GM19324 (cell line): ENCODE data around the gene VAV1.
A peak's percentile ranks its signal among the peaks of the same experiment; 100 is the strongest.

Experiments
- ATAC-seq: cut with Tn5 transposase; IDR thresholded peaks from one replicate; pipeline ENCODE4 v1.9.1; 2021; ENCODE audit warnings: mild to moderate bottlenecking, moderate library complexity; ENCODE audit not compliant: unreplicated experiment, low FRiP score

The VAV1 gene, protein sequence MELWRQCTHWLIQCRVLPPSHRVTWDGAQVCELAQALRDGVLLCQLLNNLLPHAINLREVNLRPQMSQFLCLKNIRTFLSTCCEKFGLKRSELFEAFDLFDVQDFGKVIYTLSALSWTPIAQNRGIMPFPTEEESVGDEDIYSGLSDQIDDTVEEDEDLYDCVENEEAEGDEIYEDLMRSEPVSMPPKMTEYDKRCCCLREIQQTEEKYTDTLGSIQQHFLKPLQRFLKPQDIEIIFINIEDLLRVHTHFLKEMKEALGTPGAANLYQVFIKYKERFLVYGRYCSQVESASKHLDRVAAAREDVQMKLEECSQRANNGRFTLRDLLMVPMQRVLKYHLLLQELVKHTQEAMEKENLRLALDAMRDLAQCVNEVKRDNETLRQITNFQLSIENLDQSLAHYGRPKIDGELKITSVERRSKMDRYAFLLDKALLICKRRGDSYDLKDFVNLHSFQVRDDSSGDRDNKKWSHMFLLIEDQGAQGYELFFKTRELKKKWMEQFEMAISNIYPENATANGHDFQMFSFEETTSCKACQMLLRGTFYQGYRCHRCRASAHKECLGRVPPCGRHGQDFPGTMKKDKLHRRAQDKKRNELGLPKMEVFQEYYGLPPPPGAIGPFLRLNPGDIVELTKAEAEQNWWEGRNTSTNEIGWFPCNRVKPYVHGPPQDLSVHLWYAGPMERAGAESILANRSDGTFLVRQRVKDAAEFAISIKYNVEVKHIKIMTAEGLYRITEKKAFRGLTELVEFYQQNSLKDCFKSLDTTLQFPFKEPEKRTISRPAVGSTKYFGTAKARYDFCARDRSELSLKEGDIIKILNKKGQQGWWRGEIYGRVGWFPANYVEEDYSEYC

DNA sequence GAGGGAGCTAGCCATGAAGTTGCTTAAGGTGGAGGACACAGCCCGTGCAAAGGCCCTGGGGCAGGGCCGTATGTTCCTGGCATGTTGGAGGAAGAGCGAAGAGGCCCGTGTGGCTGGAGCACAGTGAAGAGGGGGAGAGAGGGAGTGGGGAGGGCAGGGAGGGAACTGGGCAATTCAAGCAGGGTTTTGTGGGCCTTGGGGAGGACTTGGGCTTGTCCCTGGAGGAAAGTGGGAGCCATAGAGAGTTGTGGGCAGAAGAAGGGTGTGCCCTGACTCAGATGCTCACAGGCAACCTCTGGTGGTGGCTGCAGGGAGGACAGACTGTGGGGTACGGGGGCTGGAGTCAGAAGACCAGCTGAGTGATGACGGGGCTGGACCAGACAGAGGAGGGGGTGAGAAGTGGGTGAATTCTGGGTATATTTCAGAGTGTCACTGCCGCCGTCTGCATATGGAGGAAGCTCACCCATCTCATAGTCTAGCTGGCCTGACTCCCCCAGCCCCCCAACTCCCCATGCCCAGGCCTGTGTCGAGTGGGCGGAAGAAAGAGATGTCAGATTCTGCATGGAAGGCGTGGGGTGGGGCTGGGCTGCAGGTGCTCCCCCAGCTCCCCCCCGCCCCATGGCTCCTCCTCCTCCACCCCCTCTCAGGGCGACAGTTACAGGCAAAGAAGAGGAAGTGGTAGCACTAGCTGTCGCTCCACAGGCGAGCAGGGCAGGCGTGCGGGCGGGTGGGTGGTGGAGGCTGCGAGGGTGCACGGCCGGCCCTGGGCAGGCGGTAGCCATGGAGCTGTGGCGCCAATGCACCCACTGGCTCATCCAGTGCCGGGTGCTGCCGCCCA, at the start of gene VAV1:
TSS of gene VAV1 (plus strand) at position 681 of the 838 bp plus-strand sequence. CDS start at position 781, 100 bp downstream.
- ATAC-seq, result peak; percentile 41

DNA sequence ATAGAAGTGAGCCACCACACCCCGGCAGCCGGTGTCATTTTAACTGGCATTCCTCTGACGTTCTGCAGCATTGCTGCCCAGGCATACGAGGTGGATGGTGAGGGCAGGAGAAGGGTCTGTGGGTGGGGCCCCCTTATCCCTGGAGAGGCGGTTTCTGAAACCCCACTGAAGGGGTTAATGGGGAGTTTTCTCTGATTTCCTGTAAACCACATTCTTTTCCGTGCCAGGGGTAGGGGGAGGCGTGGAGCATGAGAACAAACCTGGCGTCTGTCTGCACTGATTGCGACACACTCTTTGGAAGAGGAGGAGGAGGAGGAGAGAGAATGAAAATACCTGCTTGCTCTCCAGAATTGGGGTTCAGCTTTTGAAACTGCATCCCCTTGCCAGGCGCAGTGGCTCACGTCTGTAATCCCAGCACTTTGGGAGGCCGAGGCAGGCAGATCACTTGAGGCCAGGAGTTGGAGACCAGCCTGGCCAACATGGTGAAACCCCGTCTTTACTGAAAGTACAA, 49.3 kb upstream of the VAV1 start:
- no peak for ATAC-seq

DNA sequence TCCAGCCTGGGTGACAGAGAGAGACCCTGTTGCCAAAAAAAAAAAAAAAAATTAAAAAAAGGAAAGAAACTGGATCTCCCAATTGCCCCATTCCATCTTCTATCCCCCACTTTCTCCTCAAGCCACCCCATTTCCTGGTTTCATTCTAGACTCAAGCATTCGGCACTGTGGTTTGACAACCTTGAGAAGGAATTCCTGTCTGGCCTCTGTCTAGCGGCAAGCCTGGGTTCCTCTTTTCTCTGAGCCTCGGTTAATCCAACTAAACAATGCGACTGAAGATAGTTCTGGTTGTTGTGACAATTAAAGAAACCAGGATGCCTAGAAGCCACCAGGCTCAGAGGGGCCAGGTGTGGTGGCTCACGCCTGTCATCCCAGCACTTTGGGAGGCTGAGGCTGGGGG, 48.8 kb upstream of the VAV1 start:
- no peak for ATAC-seq

DNA sequence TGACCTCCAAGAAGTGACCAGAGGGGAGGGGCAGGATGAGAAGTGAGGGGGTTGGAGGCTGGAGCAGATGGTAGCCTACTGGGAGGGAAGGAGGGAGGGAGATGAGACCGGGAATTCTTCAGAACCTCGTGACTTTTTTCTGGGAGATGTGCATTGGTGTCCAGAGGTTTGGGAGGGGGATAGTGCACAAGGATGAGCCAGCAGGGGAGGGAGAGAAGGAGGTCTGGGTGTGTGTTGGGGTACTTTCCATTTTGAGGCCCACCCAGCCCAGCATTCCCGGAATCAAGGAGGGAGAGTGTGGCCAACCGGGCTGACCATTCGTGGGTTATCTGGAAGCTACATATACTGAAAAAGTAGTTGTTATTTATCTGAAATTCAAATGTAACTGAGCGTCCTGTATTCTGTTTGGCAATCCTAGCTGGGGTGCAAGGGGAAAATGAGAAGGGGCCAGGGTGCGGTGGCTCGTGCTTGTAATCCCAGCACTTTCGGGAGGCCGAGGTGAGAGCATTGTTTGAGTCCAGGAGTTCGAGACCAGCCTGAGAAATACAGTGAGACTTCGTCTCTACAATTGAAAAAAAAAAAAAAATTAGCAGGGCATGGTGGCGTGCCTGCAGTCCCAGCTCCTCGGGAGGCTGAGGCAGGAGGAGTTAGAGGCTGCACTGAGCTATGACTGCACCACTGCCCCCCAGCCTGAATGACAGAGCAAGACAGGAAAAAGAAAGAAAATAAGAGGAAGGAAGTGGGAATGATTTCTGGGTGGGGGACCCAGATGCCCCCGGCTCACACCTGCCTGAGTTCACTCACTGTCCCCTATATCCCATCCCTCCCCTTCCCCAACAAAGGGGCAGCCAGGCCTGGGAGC, 47.6 kb upstream of the VAV1 start:
- ATAC-seq, result no peak

DNA sequence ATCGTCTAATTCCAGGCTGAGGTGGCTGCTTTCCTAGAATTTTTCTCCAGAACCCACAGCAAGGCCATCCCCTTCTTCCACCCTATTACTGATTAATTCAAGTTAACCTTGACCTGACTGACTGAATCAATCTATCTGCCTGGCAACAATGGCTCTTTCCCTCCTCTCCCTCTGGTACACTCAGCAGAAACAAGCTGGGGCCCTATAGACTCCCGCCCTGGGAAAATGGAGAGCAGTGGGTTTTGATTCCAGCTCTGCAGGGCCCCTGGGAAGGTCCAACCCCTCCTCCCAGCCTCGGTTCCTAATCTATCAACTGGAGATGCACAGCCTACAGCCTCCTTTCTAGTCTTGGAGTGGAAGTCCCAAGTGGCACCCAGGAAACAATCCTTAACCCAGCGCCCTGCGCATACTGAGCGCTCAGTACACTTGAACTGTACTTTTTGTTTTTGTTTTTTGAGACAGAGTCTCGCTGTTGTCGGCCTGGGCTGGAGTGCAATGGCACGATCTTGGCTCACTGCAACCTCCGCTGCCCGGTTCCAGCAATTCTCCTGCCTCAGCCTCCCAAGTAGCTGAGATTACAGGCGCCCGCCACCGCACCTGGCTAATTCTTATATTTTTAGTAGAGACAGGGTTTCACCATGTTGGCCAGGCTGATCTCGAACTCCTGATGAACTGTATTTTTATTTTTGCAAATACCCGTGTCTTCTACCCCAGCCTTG, 46.8 kb upstream of the VAV1 start:
- ATAC-seq, result no peak

DNA sequence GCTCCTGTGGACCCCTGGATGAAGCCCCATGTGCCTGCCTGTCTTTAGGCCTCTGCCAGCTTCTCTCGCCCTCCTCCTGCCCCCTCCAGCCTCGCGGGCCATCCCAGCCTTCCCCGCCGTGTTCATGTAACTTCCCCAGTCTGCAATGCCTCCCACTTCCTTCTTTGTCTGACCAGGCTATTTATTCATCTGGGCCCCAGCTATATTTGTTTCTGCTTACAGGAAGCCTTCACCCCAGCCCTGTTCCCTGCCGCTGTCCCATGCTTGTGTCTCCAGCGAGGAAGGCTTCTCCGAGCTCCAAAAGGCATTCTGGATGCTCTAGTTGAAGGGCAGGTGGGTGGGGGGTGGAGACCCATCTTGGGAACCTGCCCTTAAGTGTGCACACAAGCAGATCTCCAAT, 44.2 kb upstream of the VAV1 start:
- ATAC-seq, result no peak

DNA sequence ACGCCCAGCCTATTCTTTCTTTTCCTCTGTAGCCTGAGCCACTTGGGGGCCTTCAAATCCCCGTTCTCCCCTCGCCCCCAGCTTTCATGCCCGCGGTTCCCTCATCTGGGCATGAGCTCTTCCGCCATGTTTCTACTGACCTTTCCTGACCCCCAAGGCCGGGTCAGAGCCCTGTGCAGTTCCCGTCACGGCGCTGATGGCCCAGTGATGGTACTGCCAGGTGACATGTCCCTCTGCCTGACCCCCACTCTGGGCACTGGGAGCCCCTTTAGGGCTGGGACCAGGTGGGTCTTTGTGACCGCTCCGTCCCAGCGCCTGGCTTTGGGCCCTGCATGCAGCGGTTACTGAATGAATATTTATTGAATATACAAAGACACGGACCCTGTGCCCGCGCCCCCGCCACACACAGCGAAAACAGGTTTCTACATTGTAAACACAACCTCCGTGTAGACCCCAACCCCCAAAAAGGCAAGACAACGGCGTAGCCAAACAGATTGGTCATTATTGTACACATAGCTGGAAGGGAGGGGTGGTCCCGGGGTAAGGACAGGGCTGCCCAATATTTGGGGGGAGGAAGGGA, 42.8 kb upstream of the VAV1 start:
- ATAC-seq, result no peak

DNA sequence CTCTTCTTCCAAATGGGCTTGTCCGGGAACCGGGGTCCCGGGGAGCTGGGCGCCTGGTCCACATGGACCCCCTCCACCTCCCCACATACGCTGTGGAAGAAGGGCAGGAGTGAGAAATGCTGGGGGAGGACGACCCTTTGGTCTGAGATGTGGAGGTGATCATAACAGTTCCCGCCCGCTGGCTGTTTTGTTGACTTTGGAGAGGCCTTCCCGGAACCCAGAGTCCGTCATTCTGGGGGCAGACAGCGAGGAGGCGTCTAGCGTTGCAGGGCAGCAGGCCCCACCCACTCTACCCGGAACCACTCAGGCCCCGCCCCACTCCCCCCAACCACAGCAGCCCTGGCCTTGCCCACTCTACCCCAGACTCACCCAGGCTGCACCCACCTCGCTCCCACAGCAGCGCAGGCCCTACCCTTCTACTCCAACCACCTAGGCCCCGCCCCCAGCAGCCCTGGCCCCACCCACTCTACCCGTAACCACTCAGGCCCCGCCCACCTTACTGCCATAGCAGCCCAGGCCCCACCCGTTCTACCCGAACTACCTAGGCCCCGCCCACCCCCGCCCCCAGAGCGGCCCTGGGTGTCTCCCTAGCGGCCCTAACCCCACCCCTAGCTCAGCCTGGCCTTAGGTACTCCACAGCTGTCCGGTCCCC, 42.2 kb upstream of the VAV1 start:
- no peak for ATAC-seq

DNA sequence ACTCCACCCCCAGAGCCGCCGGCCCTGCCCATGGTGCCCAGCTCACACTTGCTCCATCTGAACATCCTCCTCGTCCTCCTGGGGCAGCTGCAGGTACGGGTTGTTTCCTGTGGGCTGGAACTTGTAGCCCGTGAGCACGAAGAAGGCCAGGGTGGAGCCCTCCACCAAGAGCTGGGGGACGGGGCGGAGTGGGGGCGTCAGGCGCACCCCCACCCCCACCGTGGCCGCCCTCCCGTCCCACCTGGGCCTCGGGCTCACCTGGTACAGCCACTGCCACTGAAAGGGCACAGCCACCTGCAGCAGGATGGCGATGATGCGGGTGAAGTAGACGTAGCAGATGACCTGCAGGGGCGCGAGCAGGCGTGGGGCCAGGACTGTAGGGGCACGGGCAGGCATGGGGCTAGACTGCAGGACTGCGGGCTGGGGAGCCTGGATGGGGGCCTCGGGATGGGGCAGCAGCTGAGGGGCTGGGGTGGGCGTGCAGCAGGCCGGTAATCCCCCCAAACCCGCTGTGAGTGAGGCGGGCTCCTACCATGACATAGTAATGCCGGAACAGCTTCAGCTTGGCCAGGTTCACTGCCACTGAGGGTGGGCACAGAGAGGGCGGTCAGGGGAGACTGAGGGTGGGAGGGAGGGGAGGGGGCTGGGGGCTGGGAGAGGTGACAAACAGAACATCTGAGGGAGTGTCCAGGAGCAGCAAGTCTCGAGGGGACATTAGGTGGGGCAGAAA, 41.4 kb upstream of the VAV1 start:
- no peak for ATAC-seq

DNA sequence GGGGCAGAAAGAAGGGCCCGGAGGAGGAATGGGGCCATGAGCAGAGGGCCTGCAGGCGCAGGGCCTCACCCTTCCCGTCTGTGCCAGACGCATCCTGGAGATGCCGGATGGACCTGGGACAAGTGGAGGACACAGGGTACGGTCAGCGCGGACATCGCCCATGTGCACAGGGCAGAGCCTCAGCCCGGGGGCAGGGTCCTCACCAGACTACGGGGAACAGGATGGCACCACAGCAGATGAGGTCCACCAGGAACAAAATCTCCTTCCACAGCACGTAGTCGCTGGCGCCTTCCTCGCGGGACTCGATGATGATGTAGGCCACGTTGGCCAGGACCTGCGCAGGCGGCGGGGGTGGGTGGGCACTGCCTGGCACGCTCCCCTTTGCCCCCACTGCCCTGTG, 40.7 kb upstream of the VAV1 start:
- no peak for ATAC-seq

DNA sequence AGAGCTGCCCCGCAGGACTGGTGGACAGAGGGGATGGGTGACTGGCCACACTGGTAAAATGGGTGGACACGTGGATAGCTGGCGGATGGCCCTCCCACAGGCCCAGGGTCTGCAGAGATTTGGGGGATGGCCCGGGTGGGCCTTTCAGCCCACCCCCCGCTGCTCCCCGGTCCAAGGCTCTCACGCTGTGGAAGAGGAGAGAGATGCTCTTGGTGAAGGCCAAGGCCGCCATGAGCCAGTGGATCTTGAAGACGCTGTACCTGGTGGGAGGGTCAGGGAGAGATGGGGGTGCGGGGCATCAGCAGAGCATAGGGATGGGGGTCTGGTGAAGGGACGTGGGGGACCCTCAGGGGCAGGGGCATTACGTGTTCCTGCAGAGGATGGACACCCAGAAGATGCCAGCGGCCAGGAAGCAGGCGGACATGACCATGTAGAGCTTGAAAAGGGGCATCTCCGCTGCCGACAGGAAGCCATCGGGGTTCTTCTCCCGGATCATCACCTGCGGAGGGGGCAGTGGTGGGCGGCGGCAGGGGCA, 39.6 kb upstream of the VAV1 start:
- ATAC-seq, result no peak

DNA sequence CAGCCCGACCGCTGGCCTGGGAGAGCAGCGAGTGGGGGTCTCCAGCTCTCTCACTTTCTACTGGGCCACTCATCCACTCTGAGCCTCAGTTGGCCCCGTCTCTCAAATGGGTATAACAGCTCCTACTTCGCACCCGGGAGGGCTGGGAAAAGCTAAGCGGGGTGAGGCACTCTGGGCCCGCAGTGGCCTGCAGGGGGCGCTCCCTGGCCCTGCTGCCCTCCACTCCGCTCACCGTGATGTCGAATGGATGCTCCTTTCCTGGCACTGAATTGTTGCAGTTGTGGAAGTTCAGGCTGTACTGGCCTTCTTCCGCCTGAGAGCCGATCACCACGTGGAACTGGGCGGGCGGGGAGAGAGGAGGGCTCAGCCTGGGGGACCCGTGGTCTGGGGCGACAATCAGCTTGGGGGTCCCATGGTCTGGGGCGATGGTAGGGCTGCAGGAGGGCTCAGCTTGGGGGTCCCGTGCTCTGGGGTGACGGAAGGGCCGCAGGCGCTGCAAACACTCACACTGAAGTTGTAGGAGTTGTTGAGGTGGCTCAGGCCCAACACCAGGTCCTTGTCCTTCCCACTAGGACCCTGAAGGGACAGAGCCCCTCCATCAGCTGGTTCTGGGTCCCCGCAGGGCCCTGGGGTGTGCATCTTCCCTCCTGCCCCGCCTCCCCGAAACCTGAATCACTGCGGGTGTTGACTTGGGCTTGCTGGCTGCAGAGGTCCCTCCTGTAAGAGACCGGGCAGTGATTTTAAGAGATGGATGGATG, 39.0 kb upstream of the VAV1 start:
- ATAC-seq, result no peak

DNA sequence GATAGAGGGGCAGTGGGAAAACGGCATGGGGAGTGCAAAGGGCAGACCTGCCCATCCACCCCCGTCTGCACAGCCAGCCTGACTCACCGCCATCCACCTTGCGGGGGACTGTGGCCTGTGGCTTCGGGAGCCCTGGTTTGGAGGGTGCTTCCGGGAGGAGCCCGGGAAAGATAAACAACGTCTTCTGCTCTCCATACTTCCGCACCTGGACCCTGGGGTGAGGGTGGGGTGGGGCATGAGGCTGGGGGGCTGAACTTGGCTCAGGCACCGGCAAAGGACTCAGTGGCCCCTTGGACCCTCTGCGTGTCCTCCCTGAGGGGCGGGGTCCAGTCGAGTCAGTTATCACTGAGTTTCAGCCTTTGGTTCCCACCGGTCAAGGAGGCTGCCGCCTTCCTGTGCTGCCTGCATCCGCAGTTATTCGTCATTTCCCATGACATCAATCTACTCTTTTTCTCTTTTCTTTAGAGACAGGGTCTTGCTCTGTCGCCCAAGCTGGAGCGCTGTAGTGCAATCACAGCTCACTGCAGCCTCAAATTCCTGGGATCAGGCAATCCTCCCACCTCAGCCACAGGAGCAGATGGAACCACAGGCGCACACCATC, 38.3 kb upstream of the VAV1 start:
- ATAC-seq, result no peak

DNA sequence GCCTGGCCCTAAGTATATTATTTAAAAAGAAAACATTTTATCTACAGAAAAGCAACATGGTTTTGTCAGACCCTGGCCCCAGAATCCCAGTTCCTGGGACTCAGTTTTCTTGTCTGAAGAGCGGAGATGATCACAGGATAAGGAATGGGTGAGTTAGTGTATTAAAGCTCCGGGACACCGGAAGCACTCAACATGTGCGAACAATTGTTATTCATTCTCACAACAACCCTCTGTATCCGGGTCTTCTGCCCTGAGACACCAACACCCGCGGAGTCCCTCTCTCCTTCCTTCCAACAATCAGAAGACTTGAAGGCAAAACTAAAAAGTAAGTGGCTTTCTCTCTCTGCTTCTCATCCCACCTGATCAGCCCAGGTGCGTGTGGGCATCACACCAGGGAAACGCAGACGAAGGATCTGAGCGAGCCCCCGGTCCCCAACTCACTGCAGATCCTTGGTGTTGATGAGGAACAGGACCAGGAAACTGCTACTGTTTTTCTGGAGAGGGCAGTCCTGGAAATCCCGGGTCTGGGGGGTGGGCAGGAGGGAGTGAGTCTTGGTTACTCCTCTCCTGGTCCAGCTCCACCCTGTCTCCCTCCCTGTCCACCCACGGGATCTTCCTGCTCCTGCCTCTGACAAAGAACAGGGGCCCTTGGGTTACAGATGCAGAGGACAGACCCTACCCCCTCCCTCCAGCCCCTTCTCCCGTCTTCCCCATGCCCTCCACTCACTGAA, 37.2 kb upstream of the VAV1 start:
- ATAC-seq, result no peak

DNA sequence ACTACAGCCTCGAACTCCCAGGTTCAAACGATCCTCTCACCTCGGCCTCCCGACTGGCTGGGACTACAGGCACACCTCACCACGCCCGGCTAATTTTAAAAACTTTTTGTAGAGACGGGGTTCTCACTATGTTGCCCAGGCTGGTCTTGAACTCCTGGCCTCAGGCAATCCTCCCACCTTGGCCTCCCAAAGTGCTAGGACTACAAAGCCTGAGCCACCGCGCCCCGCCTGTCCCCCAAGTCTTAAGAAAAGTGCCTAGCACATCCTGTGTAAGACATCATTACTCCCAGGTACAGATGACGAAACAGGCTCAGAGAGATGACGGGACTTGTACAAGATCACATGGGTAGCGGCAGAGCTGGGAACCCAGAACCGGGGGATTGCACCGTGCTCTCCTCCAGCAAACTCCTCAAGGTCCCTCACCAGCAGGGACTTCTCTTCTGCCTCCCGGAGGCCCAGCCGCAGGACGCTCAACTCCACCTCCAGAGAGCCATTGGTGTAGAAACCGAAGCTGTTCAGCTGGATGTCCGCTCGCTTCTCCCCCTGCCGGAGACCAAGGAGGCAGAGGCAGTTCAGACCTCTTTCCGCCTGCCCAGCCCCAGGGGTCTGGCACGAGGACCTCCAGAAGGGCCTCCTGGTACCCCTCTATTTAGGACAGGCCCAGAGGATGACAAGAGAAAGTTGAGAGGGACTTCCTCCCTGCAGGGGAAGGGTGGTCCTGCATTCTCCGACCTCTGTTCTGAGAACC, 36.2 kb upstream of the VAV1 start:
- ATAC-seq, result no peak
